ENCODE data around the gene UBE2F.

The UBE2F gene

GRCh38 chr2:237987268-237987667 lies 20.5 kb downstream of the UBE2F start:
- H3K9me3 ChIP-seq (ENCODE audit: control insufficient read depth in 5 of 5, low read length in 5 of 5) = no peaks in the 10 kb centered on the region
- peaks cover 0 to 9% (median 8%) of the 10 kb centered on the region in 5 donors for H3K4me1 ChIP-seq (ENCODE audit: control insufficient read depth in 5 of 5, insufficient read depth in 5 of 5, low read length in 5 of 5)
- H3K4me3 ChIP-seq (ENCODE audit: low read depth in 1 of 5, low read length in 5 of 5) = no peak overlapping the region
- no peak overlapping the region for H3K27ac ChIP-seq (ENCODE audit: low read depth, low read length)
- no peak overlapping the region for H3K9ac ChIP-seq (ENCODE audit: low read length in 5 of 5)
- H3K27me3 ChIP-seq (ENCODE audit: control insufficient read depth in 5 of 5, insufficient read depth in 4 of 5, low read length in 5 of 5) = no peaks in the 10 kb centered on the region
- peaks cover 0 to 14% (median 4%) of the 10 kb centered on the region in 5 donors for H3K36me3 ChIP-seq (ENCODE audit: control insufficient read depth in 5 of 5, insufficient read depth in 5 of 5, low read length in 5 of 5)

GRCh38 chr2:237993701-237994100 lies 26.9 kb downstream of the UBE2F start:
- H3K9ac ChIP-seq (ENCODE audit: low read length in 5 of 5) = no peak overlapping the region
- peaks cover 13 to 36% (median 16%) of the 10 kb centered on the region in 5 donors for H3K36me3 ChIP-seq (ENCODE audit: control insufficient read depth in 5 of 5, insufficient read depth in 5 of 5, low read length in 5 of 5)
- H3K4me1 ChIP-seq (ENCODE audit: control insufficient read depth in 5 of 5, insufficient read depth in 5 of 5, low read length in 5 of 5) = no peaks in the 10 kb centered on the region
- H3K27ac ChIP-seq (ENCODE audit: low read depth, low read length) = no peak overlapping the region
- H3K27me3 ChIP-seq (ENCODE audit: control insufficient read depth in 5 of 5, insufficient read depth in 4 of 5, low read length in 5 of 5) = no peaks in the 10 kb centered on the region
- H3K4me3 ChIP-seq (ENCODE audit: low read depth in 1 of 5, low read length in 5 of 5) = no peak overlapping the region
- no peaks in the 10 kb centered on the region for H3K9me3 ChIP-seq (ENCODE audit: control insufficient read depth in 5 of 5, low read length in 5 of 5)

GRCh38 chr2:237995036-237995435 lies 28.2 kb downstream of the UBE2F start:
- Histone ChIP-seq H3K9me3 (ENCODE audit: control insufficient read depth in 5 of 5, low read length in 5 of 5) (peaks cover 0 to 4% (median 0%) of the 10 kb centered on the region in 5 donors), H3K36me3 (ENCODE audit: control insufficient read depth in 5 of 5, insufficient read depth in 5 of 5, low read length in 5 of 5) (peaks cover 13 to 29% (median 19%) of the 10 kb centered on the region in 5 donors), H3K4me1 (ENCODE audit: control insufficient read depth in 5 of 5, insufficient read depth in 5 of 5, low read length in 5 of 5) (no peaks in the 10 kb centered on the region), H3K27me3 (ENCODE audit: control insufficient read depth in 5 of 5, insufficient read depth in 4 of 5, low read length in 5 of 5) (no peaks in the 10 kb centered on the region), H3K9ac (ENCODE audit: low read length in 5 of 5) (no peak overlapping the region), H3K4me3 (ENCODE audit: low read depth in 1 of 5, low read length in 5 of 5) (no peak overlapping the region), H3K27ac (ENCODE audit: low read depth, low read length) (no peak overlapping the region)

GRCh38 chr2:237996021-237996593 lies 29.3 kb downstream of the UBE2F start:
- Histone ChIP-seq H3K36me3 (ENCODE audit: control insufficient read depth in 5 of 5, insufficient read depth in 5 of 5, low read length in 5 of 5) (peaks cover 13 to 26% (median 17%) of the 10 kb centered on the region in 5 donors), H3K9me3 (ENCODE audit: control insufficient read depth in 5 of 5, low read length in 5 of 5) (peaks cover 0 to 4% (median 0%) of the 10 kb centered on the region in 5 donors), H3K27ac (ENCODE audit: low read depth, low read length) (no peak overlapping the region), H3K9ac (ENCODE audit: low read length in 5 of 5) (no peak overlapping the region), H3K4me1 (ENCODE audit: control insufficient read depth in 5 of 5, insufficient read depth in 5 of 5, low read length in 5 of 5) (no peaks in the 10 kb centered on the region), H3K27me3 (ENCODE audit: control insufficient read depth in 5 of 5, insufficient read depth in 4 of 5, low read length in 5 of 5) (no peaks in the 10 kb centered on the region), H3K4me3 (ENCODE audit: low read depth in 1 of 5, low read length in 5 of 5) (no peak overlapping the region)

- no peak overlapping the region for H3K27ac ChIP-seq (ENCODE audit: low read depth, low read length)
Observed at GRCh38 chr2:237997521-237997920, 30.7 kb downstream of the UBE2F start.

GRCh38 chr2:237998530-237998929 lies 31.7 kb downstream of the UBE2F start:
- Histone ChIP-seq H3K27ac (ENCODE audit: low read depth, low read length) (no peak overlapping the region), H3K9ac (ENCODE audit: low read length in 5 of 5) (no peak overlapping the region), H3K36me3 (ENCODE audit: control insufficient read depth in 5 of 5, insufficient read depth in 5 of 5, low read length in 5 of 5) (peaks cover 10 to 19% (median 11%) of the 10 kb centered on the region in 5 donors), H3K9me3 (ENCODE audit: control insufficient read depth in 5 of 5, low read length in 5 of 5) (peaks cover 0 to 4% (median 0%) of the 10 kb centered on the region in 5 donors), H3K4me3 (ENCODE audit: low read depth in 1 of 5, low read length in 5 of 5) (no peak overlapping the region), H3K4me1 (ENCODE audit: control insufficient read depth in 5 of 5, insufficient read depth in 5 of 5, low read length in 5 of 5) (no peaks in the 10 kb centered on the region), H3K27me3 (ENCODE audit: control insufficient read depth in 5 of 5, insufficient read depth in 4 of 5, low read length in 5 of 5) (no peaks in the 10 kb centered on the region)

More at GRCh38 chr2:237997521-237997920, 30.7 kb downstream of the UBE2F start:
- H3K4me1 ChIP-seq (ENCODE audit: control insufficient read depth in 5 of 5, insufficient read depth in 5 of 5, low read length in 5 of 5) = no peaks in the 10 kb centered on the region
- H3K9me3 ChIP-seq (ENCODE audit: control insufficient read depth in 5 of 5, low read length in 5 of 5) = peaks cover 0 to 4% (median 0%) of the 10 kb centered on the region in 5 donors
- no peak overlapping the region for H3K9ac ChIP-seq (ENCODE audit: low read length in 5 of 5)
- H3K4me3 ChIP-seq (ENCODE audit: low read depth in 1 of 5, low read length in 5 of 5) = no peak overlapping the region
- H3K36me3 ChIP-seq (ENCODE audit: control insufficient read depth in 5 of 5, insufficient read depth in 5 of 5, low read length in 5 of 5) = peaks cover 11 to 19% (median 13%) of the 10 kb centered on the region in 5 donors
- H3K27me3 ChIP-seq (ENCODE audit: control insufficient read depth in 5 of 5, insufficient read depth in 4 of 5, low read length in 5 of 5) = no peaks in the 10 kb centered on the region

- no peak overlapping the region for H3K27ac ChIP-seq (ENCODE audit: low read depth, low read length)
- peaks cover 0 to 4% (median 0%) of the 10 kb centered on the region in 5 donors for H3K9me3 ChIP-seq (ENCODE audit: control insufficient read depth in 5 of 5, low read length in 5 of 5)
- H3K36me3 ChIP-seq (ENCODE audit: control insufficient read depth in 5 of 5, insufficient read depth in 5 of 5, low read length in 5 of 5) = peaks cover 0 to 8% (median 4%) of the 10 kb centered on the region in 5 donors
- H3K9ac ChIP-seq (ENCODE audit: low read length in 5 of 5) = no peak overlapping the region
- H3K27me3 ChIP-seq (ENCODE audit: control insufficient read depth in 5 of 5, insufficient read depth in 4 of 5, low read length in 5 of 5) = no peaks in the 10 kb centered on the region
- no peaks in the 10 kb centered on the region for H3K4me1 ChIP-seq (ENCODE audit: control insufficient read depth in 5 of 5, insufficient read depth in 5 of 5, low read length in 5 of 5)
- H3K4me3 ChIP-seq (ENCODE audit: low read depth in 1 of 5, low read length in 5 of 5) = no peak overlapping the region
Observed at GRCh38 chr2:238003234-238004031, 36.6 kb downstream of the UBE2F start.

GRCh38 chr2:238004077-238004830 lies 37.4 kb downstream of the UBE2F start:
- Histone ChIP-seq H3K27ac (ENCODE audit: low read depth, low read length) (no peak overlapping the region), H3K36me3 (ENCODE audit: control insufficient read depth in 5 of 5, insufficient read depth in 5 of 5, low read length in 5 of 5) (peaks cover 0 to 8% (median 4%) of the 10 kb centered on the region in 5 donors), H3K4me1 (ENCODE audit: control insufficient read depth in 5 of 5, insufficient read depth in 5 of 5, low read length in 5 of 5) (no peaks in the 10 kb centered on the region), H3K27me3 (ENCODE audit: control insufficient read depth in 5 of 5, insufficient read depth in 4 of 5, low read length in 5 of 5) (no peaks in the 10 kb centered on the region), H3K9ac (ENCODE audit: low read length in 5 of 5) (no peak overlapping the region), H3K4me3 (ENCODE audit: low read depth in 1 of 5, low read length in 5 of 5) (no peak overlapping the region), H3K9me3 (ENCODE audit: control insufficient read depth in 5 of 5, low read length in 5 of 5) (peaks cover 0 to 3% (median 0%) of the 10 kb centered on the region in 5 donors)

GRCh38 chr2:238005528-238005927 lies 38.7 kb downstream of the UBE2F start:
- no peak overlapping the region for H3K4me3 ChIP-seq (ENCODE audit: low read depth in 1 of 5, low read length in 5 of 5)
- H3K27ac ChIP-seq (ENCODE audit: low read depth, low read length) = no peak overlapping the region

More at GRCh38 chr2:238005528-238005927, 38.7 kb downstream of the UBE2F start:
- Histone ChIP-seq H3K36me3 (ENCODE audit: control insufficient read depth in 5 of 5, insufficient read depth in 5 of 5, low read length in 5 of 5) (peaks cover under 1 to 6% (median 4%) of the 10 kb centered on the region in 5 donors), H3K4me1 (ENCODE audit: control insufficient read depth in 5 of 5, insufficient read depth in 5 of 5, low read length in 5 of 5) (peaks cover 0 to 2% (median 0%) of the 10 kb centered on the region in 5 donors), H3K9ac (ENCODE audit: low read length in 5 of 5) (no peak overlapping the region), H3K9me3 (ENCODE audit: control insufficient read depth in 5 of 5, low read length in 5 of 5) (no peaks in the 10 kb centered on the region), H3K27me3 (ENCODE audit: control insufficient read depth in 5 of 5, insufficient read depth in 4 of 5, low read length in 5 of 5) (no peaks in the 10 kb centered on the region)

Measured in subcutaneous abdominal adipose tissue (tissue), 5 donors.